ENCODE data around the gene TPRX2.

- TF ChIP-seq CTCF (conservative IDR thresholded peaks at IDR 0.05; ENCODE audit: low read depth, low read length) (no peak), EZH2phosphoT487 (IDR thresholded peaks at IDR 0.05; ENCODE audit: borderline replicate concordance, low read length) (no peak)
Measured at GRCh38 chr19:47824396-47824795, 34.6 kb upstream of the TPRX2 start.

All from PC-3 (cell line).